GM04503 (cell line): ENCODE data around the gene FLT3LG.
"Not testable (repeated sequence)": the region's sequence is repeated elsewhere in the genome, so short reads cannot be mapped to it uniquely, and the experiment has no call there.

Experiments used
- DNase-seq: peaks from one replicate; pipeline ENCODE4 v3.0.0-alpha.2; 2012; ENCODE audit warnings: low read depth

FLT3LG gene

DNA sequence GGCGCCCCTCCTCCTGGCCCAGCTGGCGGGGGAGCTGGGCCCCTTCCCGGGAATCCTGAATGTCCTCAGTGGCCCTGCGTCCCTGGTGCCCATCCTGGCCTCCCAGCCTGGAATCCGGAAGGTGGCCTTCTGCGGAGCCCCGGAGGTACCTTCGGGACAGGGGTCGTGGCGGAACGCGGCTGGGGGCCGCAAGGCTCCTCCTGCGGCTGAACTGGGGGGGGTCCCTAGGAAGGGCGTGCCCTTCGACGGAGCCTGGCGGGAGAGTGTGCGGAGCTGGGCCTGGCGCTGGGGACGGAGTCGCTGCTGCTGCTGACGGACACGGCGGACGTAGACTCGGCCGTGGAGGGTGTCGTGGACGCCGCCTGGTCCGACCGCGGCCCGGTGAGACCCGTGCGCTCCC, 12.4 kb upstream of the FLT3LG start:
- no peak for DNase-seq

DNA sequence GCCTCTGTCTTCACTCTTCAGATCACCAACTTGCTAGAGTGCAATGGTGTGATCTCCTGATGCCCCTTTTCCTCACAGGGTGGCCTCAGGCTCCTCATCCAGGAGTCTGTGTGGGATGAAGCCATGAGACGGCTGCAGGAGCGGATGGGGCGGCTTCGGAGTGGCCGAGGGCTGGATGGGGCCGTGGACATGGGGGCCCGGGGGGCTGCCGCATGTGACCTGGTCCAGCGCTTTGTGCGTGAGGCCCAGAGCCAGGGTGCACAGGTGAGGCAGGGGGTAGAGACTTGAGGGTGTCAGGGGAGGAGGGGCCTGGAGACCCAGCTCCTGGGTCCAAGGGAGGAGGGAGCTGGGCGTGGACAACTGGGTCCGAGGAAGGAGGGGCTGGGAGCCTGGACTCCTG, 11.5 kb upstream of the FLT3LG start:
- DNase-seq, result no peak

DNA sequence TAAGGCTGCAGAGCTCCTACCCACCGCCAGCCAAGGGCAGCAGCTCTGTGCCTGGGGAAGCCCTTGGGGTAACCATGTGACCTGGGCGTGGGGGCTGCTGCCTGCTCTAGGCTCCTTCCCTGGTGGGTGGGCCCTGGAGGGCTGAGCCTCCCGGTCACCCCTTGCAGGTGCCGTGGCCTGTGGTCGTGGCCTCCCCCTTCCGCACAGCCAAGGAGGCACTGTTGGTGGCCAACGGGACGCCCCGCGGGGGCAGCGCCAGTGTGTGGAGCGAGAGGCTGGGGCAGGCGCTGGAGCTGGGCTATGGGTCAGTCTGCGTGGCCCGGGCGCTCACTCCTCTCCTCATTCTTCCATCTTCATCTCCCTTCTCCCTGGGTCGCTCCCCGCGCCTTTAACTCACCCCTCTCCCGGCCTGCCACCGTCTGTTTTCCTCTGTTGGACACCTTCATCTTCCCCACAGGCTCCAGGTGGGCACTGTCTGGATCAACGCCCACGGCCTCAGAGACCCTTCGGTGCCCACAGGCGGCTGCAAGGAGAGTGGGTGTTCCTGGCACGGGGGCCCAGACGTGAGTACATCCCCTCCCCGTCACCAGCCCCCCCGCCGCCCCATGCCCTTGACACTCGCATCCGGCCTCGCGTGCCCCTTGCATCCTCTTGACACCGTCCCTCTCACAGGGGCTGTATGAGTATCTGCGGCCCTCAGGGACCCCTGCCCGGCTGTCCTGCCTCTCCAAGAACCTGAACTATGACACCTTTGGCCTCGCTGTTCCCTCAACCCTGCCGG, 9.9 kb upstream of the FLT3LG start:
- no peak for DNase-seq

DNA sequence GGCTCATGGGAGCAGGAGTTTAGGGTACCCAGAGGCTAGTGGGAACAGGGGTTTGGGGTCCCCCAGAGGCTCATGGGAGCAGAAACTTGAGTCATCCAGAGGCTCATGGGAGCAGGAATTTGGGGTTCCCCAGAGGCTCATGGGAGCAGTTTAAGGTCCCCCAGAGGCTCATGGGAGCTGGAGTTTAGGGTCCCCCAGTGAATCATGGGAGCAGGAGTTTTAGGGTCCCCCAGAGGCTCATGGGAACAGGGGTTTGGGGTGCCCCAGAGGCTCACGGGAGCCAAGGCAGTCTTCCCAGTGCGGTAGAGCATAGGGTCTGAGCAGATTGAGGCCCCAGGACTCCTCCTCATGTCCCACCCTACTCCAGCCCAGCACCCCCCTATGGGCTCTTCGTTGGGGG, 8.6 kb upstream of the FLT3LG start:
- no peak for DNase-seq

DNA sequence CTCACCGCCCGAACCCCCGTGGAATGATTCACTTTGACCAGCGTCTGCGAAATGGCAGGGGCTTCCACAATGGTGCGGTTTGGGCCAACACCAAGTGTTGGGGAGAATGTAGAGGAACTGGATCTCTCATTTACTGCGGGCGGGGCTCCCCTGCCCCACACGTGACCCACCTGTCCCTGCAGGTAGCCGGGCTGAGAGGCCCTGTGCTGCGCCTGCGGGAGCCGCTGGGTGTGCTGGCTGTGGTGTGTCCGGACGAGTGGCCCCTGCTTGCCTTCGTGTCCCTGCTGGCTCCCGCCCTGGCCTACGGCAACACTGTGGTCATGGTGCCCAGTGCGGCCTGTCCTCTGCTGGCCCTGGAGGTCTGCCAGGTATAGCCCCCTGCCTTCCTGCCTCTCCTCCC, 5.8 kb upstream of the FLT3LG start:
- DNase-seq, result no peak

DNA sequence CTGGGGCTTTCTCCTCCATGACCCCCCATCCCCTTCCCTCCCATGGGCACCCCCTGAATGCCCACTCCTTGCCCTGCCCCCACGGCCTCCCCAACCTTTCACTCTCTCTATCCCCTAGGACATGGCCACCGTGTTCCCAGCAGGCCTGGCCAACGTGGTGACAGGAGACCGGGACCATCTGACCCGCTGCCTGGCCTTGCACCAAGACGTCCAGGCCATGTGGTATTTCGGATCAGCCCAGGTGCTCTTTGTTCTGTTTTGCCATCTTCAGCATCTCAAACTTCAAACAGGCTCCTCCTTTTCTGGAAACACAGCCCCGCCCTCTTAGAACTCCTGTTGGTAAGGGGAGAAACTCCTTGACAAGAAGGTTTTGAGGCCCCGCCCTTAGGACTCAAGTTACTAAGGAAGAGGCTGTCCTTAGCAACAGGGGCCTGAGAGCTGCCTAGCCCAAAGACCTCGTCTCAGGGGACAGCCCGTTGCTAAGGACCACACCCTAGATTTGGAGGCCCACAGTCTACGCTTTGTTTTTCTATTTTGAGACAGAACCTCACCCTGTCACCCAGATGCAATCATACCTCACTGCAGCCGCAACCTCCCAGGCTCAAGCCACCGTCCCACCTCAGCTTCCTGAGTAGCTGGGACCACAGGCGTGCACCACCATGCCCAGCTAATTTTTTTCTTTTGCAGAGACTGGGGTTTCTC, 5.1 kb upstream of the FLT3LG start:
- DNase-seq, result peak; percentile 42

DNA sequence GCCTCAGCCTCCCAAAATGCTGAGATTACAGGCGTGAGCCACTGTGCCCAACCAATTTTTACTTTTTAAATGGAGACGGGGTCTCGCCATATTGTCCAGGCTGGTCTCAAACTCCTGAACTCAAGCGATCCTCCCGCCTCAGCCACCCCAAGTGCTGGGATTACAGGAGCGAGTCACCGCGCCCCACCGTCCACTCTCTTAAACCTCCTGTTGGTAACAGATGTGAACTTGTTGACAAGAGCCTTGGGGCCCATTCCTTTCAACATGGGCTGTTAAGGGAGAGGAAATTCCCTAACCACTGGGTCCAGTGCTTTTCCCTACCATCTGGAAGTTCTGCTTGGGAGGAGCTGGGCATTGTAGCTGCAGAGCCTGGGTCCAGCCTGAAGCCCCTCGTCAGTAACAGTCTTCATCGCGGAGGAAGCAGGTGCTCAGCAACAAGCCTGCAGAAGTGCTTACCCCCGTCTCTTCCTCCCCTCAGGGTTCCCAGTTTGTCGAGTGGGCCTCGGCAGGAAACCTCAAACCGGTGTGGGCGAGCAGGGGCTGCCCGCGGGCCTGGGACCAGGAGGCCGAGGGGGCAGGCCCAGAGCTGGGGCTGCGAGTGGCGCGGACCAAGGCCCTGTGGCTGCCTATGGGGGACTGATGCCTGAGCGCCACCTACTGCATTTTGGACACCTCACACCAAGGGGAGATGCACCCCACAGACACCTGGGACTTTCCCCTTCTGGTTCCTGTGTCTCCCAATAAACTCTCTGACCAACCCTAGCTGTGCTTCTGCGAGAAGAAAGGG, 4.0 kb upstream of the FLT3LG start:
- DNase-seq, result no peak

DNA sequence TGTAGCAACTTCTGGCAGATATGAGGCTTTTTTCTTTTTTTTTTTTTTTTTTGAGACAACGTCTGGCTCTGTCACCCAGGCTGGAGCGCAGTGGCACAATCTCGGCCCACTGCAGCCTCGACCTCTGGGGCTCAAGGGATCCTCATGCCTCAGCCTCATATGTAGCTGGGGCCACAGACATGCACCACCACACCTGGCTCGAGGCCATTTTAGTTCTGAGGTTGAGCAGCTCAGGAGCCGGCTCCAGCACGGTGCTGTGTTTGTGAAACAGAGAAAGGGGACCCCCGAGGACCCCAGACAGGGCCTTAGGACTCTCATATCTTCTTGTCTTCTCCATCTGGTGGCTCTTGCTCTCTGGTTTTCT, 3.4 kb upstream of the FLT3LG start:
- no peak for DNase-seq

DNA sequence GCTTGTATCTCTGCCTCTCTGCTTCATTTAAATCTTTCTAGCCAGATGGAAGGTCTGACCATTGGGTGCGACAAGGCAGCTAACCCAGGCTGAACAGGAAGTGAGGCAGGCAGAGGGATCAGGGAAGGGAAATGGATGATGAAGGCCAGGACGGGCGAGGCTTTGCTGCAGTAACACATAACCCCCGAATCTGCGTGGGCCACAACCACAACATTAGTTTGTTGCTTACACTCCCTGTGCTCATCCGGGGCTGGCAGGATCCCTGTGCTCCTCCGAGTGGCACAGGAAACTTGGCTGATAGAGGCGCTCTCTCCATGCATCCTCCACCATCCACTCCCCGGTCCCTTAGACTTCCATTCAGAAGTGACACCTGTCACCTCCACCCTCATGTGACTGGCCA, 1.1 kb upstream of the FLT3LG start:
- no peak for DNase-seq

DNA sequence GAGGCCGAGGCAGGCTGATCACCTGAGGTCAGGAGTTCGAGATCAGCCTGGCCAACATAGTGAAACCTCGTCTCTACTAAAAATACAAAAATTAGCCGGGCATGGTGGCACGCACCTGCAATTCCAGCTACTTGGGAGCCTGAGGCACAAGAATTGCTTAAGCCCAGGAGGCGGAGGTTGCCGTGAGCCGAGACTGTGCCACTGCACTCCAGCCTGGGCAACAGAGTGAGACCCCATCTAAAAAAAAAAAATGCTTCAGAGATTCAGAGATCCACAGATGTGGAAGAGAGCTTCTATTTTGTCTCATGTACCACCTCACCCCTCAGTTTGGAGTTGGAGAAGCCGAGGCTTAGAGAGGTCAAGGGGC, 531 bp upstream of the FLT3LG start:
- DNase-seq, result not testable (repeated sequence)

DNA sequence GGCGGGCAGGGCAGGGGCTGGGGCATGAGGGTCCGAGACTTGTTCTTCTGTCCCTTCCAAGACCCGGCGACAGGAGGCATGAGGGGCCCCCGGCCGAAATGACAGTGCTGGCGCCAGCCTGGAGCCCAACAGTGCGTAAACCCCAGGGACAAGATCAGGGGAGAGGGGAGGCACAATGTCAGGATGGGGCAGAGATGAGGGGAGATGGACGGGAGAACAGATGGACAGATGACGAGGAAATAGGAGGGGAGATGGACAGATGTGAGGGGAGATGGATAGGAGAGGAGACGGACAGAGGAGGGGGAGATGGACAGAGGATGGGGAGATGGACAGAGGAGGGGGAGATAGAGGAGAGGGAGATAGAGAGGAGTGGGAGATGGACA, 518 bp downstream of the FLT3LG start:
- DNase-seq, result no peak

DNA sequence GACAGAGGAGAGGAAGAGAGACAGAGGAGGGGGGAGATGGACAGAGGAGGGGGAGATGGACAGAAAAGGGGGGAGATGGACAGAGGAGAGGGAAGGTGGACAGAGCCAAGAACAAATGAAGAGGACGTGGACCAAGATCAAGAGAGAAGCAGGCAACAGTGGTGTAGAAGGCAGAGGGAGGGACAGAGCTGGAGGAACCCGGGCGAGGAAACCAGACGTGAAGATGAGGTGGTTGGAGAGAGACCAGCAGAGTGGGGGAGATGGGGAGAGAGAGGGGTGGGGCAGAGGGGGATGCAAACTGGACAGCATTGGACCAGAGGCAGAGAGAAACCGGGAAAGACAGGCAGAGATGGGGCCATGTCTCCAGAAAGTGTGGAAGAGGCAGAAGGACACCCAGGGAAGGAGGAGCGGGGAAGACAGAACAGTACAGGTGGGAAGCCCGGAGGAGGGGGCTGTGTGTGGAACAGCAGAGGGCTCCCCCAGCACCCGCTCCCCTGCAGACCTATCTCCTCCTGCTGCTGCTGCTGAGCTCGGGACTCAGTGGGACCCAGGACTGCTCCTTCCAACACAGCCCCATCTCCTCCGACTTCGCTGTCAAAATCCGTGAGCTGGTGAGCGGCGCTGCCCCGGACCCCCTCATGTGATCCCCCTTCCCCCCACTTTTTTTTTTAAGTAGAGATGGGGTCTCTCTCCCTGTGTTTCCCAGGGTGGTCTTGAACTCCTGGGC, 1.3 kb downstream of the FLT3LG start:
- no peak for DNase-seq

DNA sequence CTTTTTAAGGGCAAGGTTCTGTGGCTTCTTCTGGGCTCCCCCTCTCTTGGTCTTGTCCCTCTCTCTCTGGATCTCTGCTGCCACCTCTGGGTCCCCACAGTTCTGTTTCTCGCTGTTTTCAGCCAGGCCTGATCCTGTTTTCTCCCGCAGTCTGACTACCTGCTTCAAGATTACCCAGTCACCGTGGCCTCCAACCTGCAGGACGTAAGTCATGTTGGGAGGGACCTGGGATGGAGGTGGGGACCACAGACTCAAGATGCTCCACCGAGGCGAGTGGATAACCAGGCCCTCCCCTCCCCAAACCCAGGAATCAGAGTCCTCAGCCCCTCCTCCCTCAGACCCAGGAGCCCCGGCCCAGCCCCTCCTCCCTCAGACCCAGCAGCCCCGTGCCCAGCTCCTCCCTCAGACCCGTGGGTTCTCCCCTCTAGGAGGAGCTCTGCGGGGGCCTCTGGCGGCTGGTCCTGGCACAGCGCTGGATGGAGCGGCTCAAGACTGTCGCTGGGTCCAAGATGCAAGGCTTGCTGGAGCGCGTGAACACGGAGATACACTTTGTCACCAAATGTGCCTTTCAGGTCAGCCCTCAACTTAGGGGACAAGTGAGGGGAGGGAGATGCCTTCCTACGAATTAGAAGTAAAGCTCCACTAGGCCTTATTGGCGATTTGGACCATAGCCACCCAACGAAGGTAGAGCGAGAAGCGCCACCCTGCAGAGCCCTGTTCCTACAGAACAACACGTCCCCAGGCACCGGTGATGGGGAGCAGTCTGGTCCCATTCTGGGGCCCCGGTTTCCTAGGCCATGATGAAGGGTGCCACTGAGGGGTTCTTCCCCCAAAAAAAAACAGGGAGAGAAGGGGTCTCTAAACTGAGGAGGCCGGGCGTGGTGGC, 2.2 kb downstream of the FLT3LG start:
- no peak for DNase-seq

DNA sequence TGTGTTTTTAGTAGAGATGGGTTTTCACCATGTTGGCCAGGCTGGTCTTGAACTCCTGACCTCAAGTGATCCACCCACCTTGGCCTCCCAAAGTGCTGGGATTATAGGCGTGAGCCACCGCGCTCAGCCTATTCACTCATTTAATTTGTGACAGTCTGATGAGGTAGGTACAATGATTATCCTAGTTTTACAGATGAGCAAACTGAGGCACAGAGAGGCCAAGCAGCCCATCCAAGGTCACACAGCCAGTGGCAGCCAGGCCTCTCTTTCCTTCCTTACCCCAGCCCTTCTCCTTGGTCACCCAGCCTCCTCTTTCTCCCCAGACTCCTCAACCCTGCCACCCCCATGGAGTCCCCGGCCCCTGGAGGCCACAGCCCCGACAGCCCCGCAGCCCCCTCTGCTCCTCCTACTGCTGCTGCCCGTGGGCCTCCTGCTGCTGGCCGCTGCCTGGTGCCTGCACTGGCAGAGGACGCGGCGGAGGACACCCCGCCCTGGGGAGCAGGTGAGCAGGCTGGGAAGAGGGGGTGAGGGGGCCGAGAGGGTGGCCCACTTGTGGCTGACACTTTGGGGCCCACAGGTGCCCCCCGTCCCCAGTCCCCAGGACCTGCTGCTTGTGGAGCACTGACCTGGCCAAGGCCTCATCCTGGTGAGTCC, 6.1 kb downstream of the FLT3LG start:
- DNase-seq, result no peak

DNA sequence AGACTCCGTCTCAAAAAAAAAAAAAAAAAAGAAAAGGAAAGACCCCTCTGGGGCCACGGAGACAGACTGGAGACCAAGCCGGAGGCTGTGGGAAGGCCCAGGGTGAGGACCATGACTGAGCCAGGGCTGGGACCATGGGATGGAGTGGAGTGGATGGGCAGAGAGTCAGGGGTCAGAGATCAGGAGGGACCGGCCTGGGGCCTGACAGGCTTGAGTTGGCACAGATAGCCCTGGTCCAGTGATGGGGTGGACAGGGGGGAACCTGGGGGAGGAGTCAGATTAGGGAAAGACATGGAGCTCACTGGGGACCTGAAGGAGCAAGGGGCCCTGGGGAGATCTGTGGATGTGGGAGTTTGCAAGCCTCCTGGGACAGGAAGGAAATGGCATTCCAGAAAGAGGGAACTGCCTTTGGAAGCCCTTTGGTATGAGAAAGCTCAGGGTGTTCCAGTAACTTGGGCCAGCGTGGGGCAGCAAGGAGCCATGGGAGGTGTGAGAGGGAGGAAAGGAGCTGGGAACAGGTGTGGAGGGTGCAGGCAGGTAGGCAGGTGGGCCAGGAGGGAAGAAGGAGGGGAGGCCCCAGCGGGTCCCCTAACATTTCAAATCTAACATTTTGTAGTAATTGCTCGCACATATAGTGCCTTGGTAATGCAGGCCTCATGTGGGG, 7.1 kb downstream of the FLT3LG start:
- no peak for DNase-seq

DNA sequence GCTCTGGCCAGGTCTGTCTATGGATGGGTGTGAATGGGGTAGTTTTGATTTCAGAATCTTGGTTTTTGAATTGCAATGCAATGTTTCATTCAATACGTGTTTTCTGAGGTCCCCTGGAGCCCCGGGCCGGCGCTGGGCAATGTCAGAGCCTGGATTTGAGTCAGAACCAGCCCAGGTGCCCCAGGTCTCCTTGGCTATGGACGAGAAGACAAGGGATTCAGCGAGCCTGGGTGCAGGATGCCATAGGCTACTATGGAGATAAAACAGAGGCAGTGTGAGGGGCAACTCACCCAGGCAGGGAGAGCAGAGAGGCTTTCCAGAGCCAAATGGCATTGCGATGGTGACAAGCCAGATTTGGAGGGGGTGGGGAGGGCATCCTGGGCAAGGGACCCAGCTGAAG, 12.2 kb downstream of the FLT3LG start:
- no peak for DNase-seq

DNA sequence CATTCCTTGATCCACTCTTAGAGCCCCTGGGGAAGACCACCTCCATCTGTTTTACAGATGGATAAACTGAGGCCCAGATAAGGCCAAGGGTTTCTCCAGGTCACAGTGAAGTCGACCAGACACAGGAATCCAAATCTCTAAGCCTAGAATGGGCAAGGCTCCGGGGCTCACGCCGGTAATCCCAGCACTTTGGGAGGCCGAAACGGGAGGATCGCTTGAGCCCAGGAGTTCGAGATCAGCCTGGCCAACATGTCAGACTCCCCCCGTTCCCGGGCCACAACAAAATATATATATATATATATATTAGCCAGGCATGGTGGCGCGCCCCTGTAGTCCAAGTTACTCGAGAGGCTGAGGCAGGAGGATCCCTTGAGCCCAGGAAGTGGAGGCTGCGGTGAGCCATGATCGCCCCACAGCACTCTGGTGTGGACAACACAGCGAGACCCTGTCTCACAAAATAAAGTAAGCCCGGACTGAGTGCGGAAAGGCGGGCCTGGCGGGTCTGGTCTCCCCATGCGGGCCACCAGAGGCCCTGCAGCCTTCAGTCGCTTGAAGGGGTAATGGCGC, 12.8 kb downstream of the FLT3LG start:
- no peak for DNase-seq

DNA sequence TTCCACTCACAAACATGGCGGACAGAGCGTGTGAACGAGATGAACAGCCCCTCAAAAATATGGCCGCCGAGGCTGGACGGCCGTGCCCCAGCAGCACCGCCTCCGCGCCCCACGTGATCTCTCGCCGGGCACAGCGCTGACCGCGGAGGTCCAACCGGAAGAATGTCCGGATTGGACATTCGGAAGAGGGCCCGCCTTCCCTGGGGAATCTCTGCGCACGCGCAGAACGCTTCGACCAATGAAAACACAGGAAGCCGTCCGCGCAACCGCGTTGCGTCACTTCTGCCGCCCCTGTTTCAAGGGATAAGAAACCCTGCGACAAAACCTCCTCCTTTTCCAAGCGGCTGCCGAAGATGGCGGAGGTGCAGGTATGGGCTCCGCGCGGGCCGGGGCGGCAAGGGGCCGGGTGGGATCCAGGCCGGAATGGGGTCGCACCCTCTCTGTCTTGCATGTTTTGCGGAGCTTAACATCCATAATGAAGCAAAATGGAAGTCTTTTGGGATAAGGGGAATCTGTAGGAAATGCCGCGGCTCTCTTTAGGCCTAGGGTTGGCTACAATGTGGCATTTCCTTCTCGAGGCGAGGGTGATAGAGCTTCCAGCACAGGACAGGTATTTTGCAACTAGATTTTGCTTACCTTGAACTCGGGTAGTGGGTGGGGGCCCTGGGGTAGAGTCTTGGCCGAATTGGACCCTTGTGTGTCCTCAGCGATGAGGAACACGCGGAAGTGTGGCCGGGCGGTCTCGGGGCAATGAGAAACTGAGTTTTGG, 13.4 kb downstream of the FLT3LG start, which contains the start of gene RPL13A:
Gene RPL13A, plus strand, starts transcription at position 332 of the 769 bp plus-strand sequence. Its CDS starts 22 bp downstream, at position 354.
- peak; percentile 94 for DNase-seq
